HG03139 (cell line): Measurements from ENCODE around the gene CDC37.
A peak's percentile ranks its signal among the peaks of the same experiment; 100 is the strongest.
"Not testable (repeated sequence)": the region's sequence is repeated elsewhere in the genome, so short reads cannot be mapped to it uniquely, and the experiment has no call there.

Source experiments
- ATAC-seq: cut with Tn5 transposase; IDR thresholded peaks from one replicate; pipeline ENCODE4 v1.9.1; 2021; ENCODE audit not compliant: unreplicated experiment

The CDC37 gene

GRCh38 chr19:10395917-10396316 is 7.4 kb downstream of the CDC37 start:
- ATAC-seq, result no peak

- no peak for ATAC-seq
Observed at GRCh38 chr19:10395436-10395835, 7.9 kb downstream of the CDC37 start.

- ATAC-seq, result no peak
Observed at GRCh38 chr19:10395003-10395402, 8.3 kb downstream of the CDC37 start.

- ATAC-seq, result no peak
Observed at GRCh38 chr19:10393137-10393536, 10.2 kb downstream of the CDC37 start.

- no peak for ATAC-seq
Observed at GRCh38 chr19:10392120-10392519, 11.2 kb downstream of the CDC37 start.

GRCh38 chr19:10390652-10391286 is 12.6 kb downstream of the CDC37 start:
- ATAC-seq, result no peak

- ATAC-seq, result no peak
Observed at GRCh38 chr19:10389863-10390262, 13.5 kb downstream of the CDC37 start.

- no peak for ATAC-seq
Observed at GRCh38 chr19:10388957-10389356, 14.4 kb downstream of the CDC37 start.

GRCh38 chr19:10384580-10384979 is 18.8 kb downstream of the CDC37 start:
- no peak for ATAC-seq

GRCh38 chr19:10383223-10383499 is 20.2 kb downstream of the CDC37 start:
- ATAC-seq, result not testable (repeated sequence)

- peak; percentile 91 for ATAC-seq
Observed at GRCh38 chr19:10380313-10381102, 22.8 kb downstream of the CDC37 start, which contains the start of gene TYK2. TYK2 (minus strand) TSS chr19:10380572; CDS start chr19:10378406, 2,166 bp downstream.

- no peak for ATAC-seq
Observed at GRCh38 chr19:10379880-10380312, 23.4 kb downstream of the CDC37 start.

- ATAC-seq, result no peak
Observed at GRCh38 chr19:10378124-10378523, 25.2 kb downstream of the CDC37 start.

GRCh38 chr19:10377140-10377640 is 26.2 kb downstream of the CDC37 start:
- ATAC-seq, result not testable (repeated sequence)

GRCh38 chr19:10374931-10375330 is 28.4 kb downstream of the CDC37 start:
- ATAC-seq, result no peak

GRCh38 chr19:10372690-10373089 is 30.7 kb downstream of the CDC37 start:
- ATAC-seq, result no peak

- ATAC-seq, result no peak
Observed at GRCh38 chr19:10368101-10368803, 35.1 kb downstream of the CDC37 start.

- ATAC-seq, result not testable (repeated sequence)
Observed at GRCh38 chr19:10366950-10367512, 36.3 kb downstream of the CDC37 start.

GRCh38 chr19:10365518-10365917 is 37.8 kb downstream of the CDC37 start:
- no peak for ATAC-seq

GRCh38 chr19:10364644-10365043 is 38.7 kb downstream of the CDC37 start:
- ATAC-seq, result no peak

- ATAC-seq, result no peak
Observed at GRCh38 chr19:10363789-10364281, 39.5 kb downstream of the CDC37 start.
